ENCODE data around the gene CLC. TPM values are rescaled to one million over a fixed set of nuclear protein-coding genes. Genes with fewer than 3 reads are reported as not detected.

CLC gene
- total and polyA plus RNA-seq, 4 donors, result 0.51 to 8.4 (median 1.0) TPM

- Histone ChIP-seq H3K27me3 (ENCODE audit: control insufficient read depth, insufficient read depth, low read length) (peaks cover 3% of the 10 kb centered on the region), H3K36me3 (ENCODE audit: control insufficient read depth, insufficient read depth, low read length) (no peaks in the 10 kb centered on the region), H3K4me1 (ENCODE audit: control insufficient read depth, insufficient read depth, low read length) (no peaks in the 10 kb centered on the region), H3K4me3 (ENCODE audit: low read depth, low read length) (no peak overlapping the region), H3K27ac (ENCODE audit: low read depth, low read length) (no peak overlapping the region), H3K9me3 (ENCODE audit: control insufficient read depth, insufficient read depth, low read length) (no peaks in the 10 kb centered on the region)
- WGBS (ENCODE audit: insufficient coverage), result no CpG with 5 or more reads among the region's 2 CpGs
- no peak for DNase-seq (ENCODE audit: low read depth in 4 of 6, low spot score in 6 of 6)
Measured at GRCh38 chr19:39754544-39754943, 16.7 kb upstream of the CLC start.

GRCh38 chr19:39752795-39753194, 15.0 kb upstream of the CLC start:
- Histone ChIP-seq H3K4me3 (ENCODE audit: low read depth, low read length) (no peak overlapping the region), H3K27ac (ENCODE audit: low read depth, low read length) (no peak overlapping the region), H3K9me3 (ENCODE audit: control insufficient read depth, insufficient read depth, low read length) (no peaks in the 10 kb centered on the region), H3K36me3 (ENCODE audit: control insufficient read depth, insufficient read depth, low read length) (no peaks in the 10 kb centered on the region), H3K27me3 (ENCODE audit: control insufficient read depth, insufficient read depth, low read length) (no peaks in the 10 kb centered on the region), H3K4me1 (ENCODE audit: control insufficient read depth, insufficient read depth, low read length) (no peaks in the 10 kb centered on the region)
- DNase-seq (ENCODE audit: low read depth in 4 of 6, low spot score in 6 of 6), result no peak

GRCh38 chr19:39752390-39752789, 14.6 kb upstream of the CLC start:
- Histone ChIP-seq H3K27ac (ENCODE audit: low read depth, low read length) (no peak overlapping the region), H3K27me3 (ENCODE audit: control insufficient read depth, insufficient read depth, low read length) (no peaks in the 10 kb centered on the region), H3K4me3 (ENCODE audit: low read depth, low read length) (no peak overlapping the region), H3K36me3 (ENCODE audit: control insufficient read depth, insufficient read depth, low read length) (no peaks in the 10 kb centered on the region), H3K4me1 (ENCODE audit: control insufficient read depth, insufficient read depth, low read length) (no peaks in the 10 kb centered on the region), H3K9me3 (ENCODE audit: control insufficient read depth, insufficient read depth, low read length) (no peaks in the 10 kb centered on the region)
- DNase-seq (ENCODE audit: low read depth in 4 of 6, low spot score in 6 of 6), result no peak

GRCh38 chr19:39749981-39750380, 12.2 kb upstream of the CLC start:
- no peak overlapping the region for H3K4me3 ChIP-seq (ENCODE audit: low read depth, low read length)
- H3K36me3 ChIP-seq (ENCODE audit: control insufficient read depth, insufficient read depth, low read length), result no peaks in the 10 kb centered on the region
- H3K9me3 ChIP-seq (ENCODE audit: control insufficient read depth, insufficient read depth, low read length), result no peaks in the 10 kb centered on the region
- DNase-seq (ENCODE audit: low read depth in 4 of 6, low spot score in 6 of 6), result no peak
- H3K27me3 ChIP-seq (ENCODE audit: control insufficient read depth, insufficient read depth, low read length), result no peaks in the 10 kb centered on the region
- no peak overlapping the region for H3K27ac ChIP-seq (ENCODE audit: low read depth, low read length)
- WGBS (ENCODE audit: insufficient coverage), result 84% methylated on average over 5 of the region's 5 CpGs
- no peaks in the 10 kb centered on the region for H3K4me1 ChIP-seq (ENCODE audit: control insufficient read depth, insufficient read depth, low read length)

- Histone ChIP-seq H3K27ac (ENCODE audit: low read depth, low read length) (no peak overlapping the region), H3K4me3 (ENCODE audit: low read depth, low read length) (no peak overlapping the region), H3K9me3 (ENCODE audit: control insufficient read depth, insufficient read depth, low read length) (no peaks in the 10 kb centered on the region), H3K4me1 (ENCODE audit: control insufficient read depth, insufficient read depth, low read length) (no peaks in the 10 kb centered on the region), H3K27me3 (ENCODE audit: control insufficient read depth, insufficient read depth, low read length) (no peaks in the 10 kb centered on the region), H3K36me3 (ENCODE audit: control insufficient read depth, insufficient read depth, low read length) (no peaks in the 10 kb centered on the region)
- no peak for DNase-seq (ENCODE audit: low read depth in 4 of 6, low spot score in 6 of 6)
- WGBS (ENCODE audit: insufficient coverage), result 86% methylated on average over 2 of the region's 4 CpGs
Measured at GRCh38 chr19:39746836-39747529, 9.2 kb upstream of the CLC start.

GRCh38 chr19:39745643-39746042, 7.8 kb upstream of the CLC start:
- WGBS (ENCODE audit: insufficient coverage), result 68% methylated on average over 3 of the region's 3 CpGs
- Histone ChIP-seq H3K27ac (ENCODE audit: low read depth, low read length) (no peak overlapping the region), H3K4me1 (ENCODE audit: control insufficient read depth, insufficient read depth, low read length) (no peaks in the 10 kb centered on the region), H3K27me3 (ENCODE audit: control insufficient read depth, insufficient read depth, low read length) (no peaks in the 10 kb centered on the region), H3K4me3 (ENCODE audit: low read depth, low read length) (no peak overlapping the region), H3K9me3 (ENCODE audit: control insufficient read depth, insufficient read depth, low read length) (no peaks in the 10 kb centered on the region), H3K36me3 (ENCODE audit: control insufficient read depth, insufficient read depth, low read length) (no peaks in the 10 kb centered on the region)
- DNase-seq (ENCODE audit: low read depth in 4 of 6, low spot score in 6 of 6), result no peak

- Histone ChIP-seq H3K27me3 (ENCODE audit: control insufficient read depth, insufficient read depth, low read length) (no peaks in the 10 kb centered on the region), H3K4me3 (ENCODE audit: low read depth, low read length) (no peak overlapping the region), H3K4me1 (ENCODE audit: control insufficient read depth, insufficient read depth, low read length) (no peaks in the 10 kb centered on the region), H3K36me3 (ENCODE audit: control insufficient read depth, insufficient read depth, low read length) (no peaks in the 10 kb centered on the region), H3K27ac (ENCODE audit: low read depth, low read length) (no peak overlapping the region), H3K9me3 (ENCODE audit: control insufficient read depth, insufficient read depth, low read length) (no peaks in the 10 kb centered on the region)
- no CpG with 5 or more reads among the region's 1 CpG for WGBS (ENCODE audit: insufficient coverage)
- no peak for DNase-seq (ENCODE audit: low read depth in 4 of 6, low spot score in 6 of 6)
Measured at GRCh38 chr19:39740395-39740794, 2.6 kb upstream of the CLC start.

GRCh38 chr19:39738814-39739213, 985 bp upstream of the CLC start:
- Histone ChIP-seq H3K4me1 (ENCODE audit: control insufficient read depth, insufficient read depth, low read length) (no peaks in the 10 kb centered on the region), H3K27me3 (ENCODE audit: control insufficient read depth, insufficient read depth, low read length) (no peaks in the 10 kb centered on the region), H3K9me3 (ENCODE audit: control insufficient read depth, insufficient read depth, low read length) (no peaks in the 10 kb centered on the region), H3K27ac (ENCODE audit: low read depth, low read length) (no peak overlapping the region), H3K4me3 (ENCODE audit: low read depth, low read length) (no peak overlapping the region), H3K36me3 (ENCODE audit: control insufficient read depth, insufficient read depth, low read length) (no peaks in the 10 kb centered on the region)
- DNase-seq (ENCODE audit: low read depth in 4 of 6, low spot score in 6 of 6), result peak in 1 of 6 donors; percentile 22
- WGBS (ENCODE audit: insufficient coverage), result no CpG with 5 or more reads among the region's 3 CpGs

GRCh38 chr19:39737351-39737750, 478 bp downstream of the CLC start:
- Histone ChIP-seq H3K4me1 (ENCODE audit: control insufficient read depth, insufficient read depth, low read length) (no peaks in the 10 kb centered on the region), H3K9me3 (ENCODE audit: control insufficient read depth, insufficient read depth, low read length) (no peaks in the 10 kb centered on the region), H3K27me3 (ENCODE audit: control insufficient read depth, insufficient read depth, low read length) (no peaks in the 10 kb centered on the region), H3K36me3 (ENCODE audit: control insufficient read depth, insufficient read depth, low read length) (no peaks in the 10 kb centered on the region), H3K27ac (ENCODE audit: low read depth, low read length) (no peak overlapping the region), H3K4me3 (ENCODE audit: low read depth, low read length) (no peak overlapping the region)
- DNase-seq (ENCODE audit: low read depth in 4 of 6, low spot score in 6 of 6), result no peak
- 78% methylated on average over 3 of the region's 3 CpGs for WGBS (ENCODE audit: insufficient coverage)

GRCh38 chr19:39736088-39736487, 1.7 kb downstream of the CLC start:
- Histone ChIP-seq H3K27ac (ENCODE audit: low read depth, low read length) (no peak overlapping the region), H3K4me3 (ENCODE audit: low read depth, low read length) (no peak overlapping the region), H3K9me3 (ENCODE audit: control insufficient read depth, insufficient read depth, low read length) (no peaks in the 10 kb centered on the region), H3K27me3 (ENCODE audit: control insufficient read depth, insufficient read depth, low read length) (no peaks in the 10 kb centered on the region), H3K4me1 (ENCODE audit: control insufficient read depth, insufficient read depth, low read length) (no peaks in the 10 kb centered on the region), H3K36me3 (ENCODE audit: control insufficient read depth, insufficient read depth, low read length) (no peaks in the 10 kb centered on the region)
- WGBS (ENCODE audit: insufficient coverage), result no CpG with 5 or more reads among the region's 5 CpGs
- no peak for DNase-seq (ENCODE audit: low read depth in 4 of 6, low spot score in 6 of 6)

Data from spinal cord (tissue), 10 donors.